Measurements from ENCODE around the gene NLRC5. TPM values are rescaled to one million over a fixed set of nuclear protein-coding genes. Genes with fewer than 3 reads are reported as not detected.

NLRC5 gene
- total RNA-seq, 4 donors from 2014 or later = 14.4 to 22.5 (median 16.6) TPM

DNA sequence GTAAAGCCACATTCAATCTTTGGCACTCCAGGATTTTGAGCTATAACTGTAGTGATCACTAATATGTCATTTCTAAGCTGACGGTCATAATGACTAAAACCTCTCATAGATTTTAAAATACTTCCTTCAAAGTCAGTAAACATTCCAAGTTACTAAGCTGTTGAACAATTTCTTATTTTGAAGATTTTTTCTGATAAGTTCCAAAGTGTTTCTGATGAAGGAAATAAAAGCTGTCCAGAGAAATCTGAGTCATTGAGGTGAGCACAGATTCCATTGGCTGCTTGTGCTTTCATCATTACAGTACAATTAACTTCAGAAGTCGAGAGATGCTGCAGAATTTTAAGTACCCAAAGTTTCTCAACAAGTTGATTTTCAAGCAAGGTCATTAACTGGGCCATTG lies 23.9 kb downstream of the NLRC5 start:
- no peak for DNase-seq (ENCODE audit: extremely low spot score)
- TF ChIP-seq POLR2AphosphoS5 (IDR thresholded peaks at IDR 0.05) = no peak
- TF ChIP-seq EP300 (IDR thresholded peaks at IDR 0.05) = no peak
- TF ChIP-seq, protein P1, sequence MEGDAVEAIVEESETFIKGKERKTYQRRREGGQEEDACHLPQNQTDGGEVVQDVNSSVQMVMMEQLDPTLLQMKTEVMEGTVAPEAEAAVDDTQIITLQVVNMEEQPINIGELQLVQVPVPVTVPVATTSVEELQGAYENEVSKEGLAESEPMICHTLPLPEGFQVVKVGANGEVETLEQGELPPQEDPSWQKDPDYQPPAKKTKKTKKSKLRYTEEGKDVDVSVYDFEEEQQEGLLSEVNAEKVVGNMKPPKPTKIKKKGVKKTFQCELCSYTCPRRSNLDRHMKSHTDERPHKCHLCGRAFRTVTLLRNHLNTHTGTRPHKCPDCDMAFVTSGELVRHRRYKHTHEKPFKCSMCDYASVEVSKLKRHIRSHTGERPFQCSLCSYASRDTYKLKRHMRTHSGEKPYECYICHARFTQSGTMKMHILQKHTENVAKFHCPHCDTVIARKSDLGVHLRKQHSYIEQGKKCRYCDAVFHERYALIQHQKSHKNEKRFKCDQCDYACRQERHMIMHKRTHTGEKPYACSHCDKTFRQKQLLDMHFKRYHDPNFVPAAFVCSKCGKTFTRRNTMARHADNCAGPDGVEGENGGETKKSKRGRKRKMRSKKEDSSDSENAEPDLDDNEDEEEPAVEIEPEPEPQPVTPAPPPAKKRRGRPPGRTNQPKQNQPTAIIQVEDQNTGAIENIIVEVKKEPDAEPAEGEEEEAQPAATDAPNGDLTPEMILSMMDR (IDR thresholded peaks at IDR 0.05) = no peak
- TF ChIP-seq POLR2A (IDR thresholded peaks at IDR 0.05; ENCODE audit: low read depth) = no peak
- no peaks in the 10 kb centered on the region for H3K4me1 ChIP-seq
- H3K27me3 ChIP-seq = no peaks in the 10 kb centered on the region
- no peaks in the 10 kb centered on the region for H3K9me3 ChIP-seq
- intact Hi-C loops (cut with DNase I) = no loop called here
- H3K36me3 ChIP-seq = peaks cover 0 to 14% (median 13%) of the 10 kb centered on the region in 4 donors
- peak overlapping the region in 1 of 4 donors; percentile 34 for H3K27ac ChIP-seq (replicated peaks in 1 of 4)
- WGBS = 78% methylated on average over 2 of the region's 2 CpGs
- no peak overlapping the region for H3K4me3 ChIP-seq

DNA sequence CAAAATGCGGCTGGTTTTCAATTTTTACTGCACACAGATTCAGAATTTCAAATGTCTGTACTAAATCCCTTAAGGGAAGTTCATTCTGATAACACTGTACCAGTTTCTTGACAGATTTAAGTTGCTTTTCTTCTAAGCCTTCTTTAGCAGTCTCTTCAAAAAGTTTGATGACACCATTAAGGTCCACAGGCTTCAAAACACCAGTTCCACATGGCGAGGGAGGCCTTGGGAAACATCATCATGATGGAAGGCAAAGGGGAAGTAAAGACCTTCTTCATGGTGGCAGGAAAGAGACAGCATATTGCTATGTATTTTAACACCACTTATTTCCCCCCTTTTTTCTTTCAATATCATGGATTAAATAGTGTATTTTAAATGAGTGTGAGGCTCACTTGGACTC lies 24.5 kb downstream of the NLRC5 start:
- WGBS = 97% methylated on average over 2 of the region's 2 CpGs
- no peaks in the 10 kb centered on the region for H3K4me1 ChIP-seq
- H3K4me3 ChIP-seq = no peak overlapping the region
- no peak for DNase-seq (ENCODE audit: extremely low spot score)
- TF ChIP-seq POLR2AphosphoS5 (IDR thresholded peaks at IDR 0.05) (no peak), EP300 (IDR thresholded peaks at IDR 0.05) (no peak), POLR2A (IDR thresholded peaks at IDR 0.05; ENCODE audit: low read depth) (no peak)
- TF ChIP-seq, protein P1 (IDR thresholded peaks at IDR 0.05) = no peak
- intact Hi-C loops (cut with DNase I) = no loop called here
- H3K27me3 ChIP-seq = no peaks in the 10 kb centered on the region
- H3K27ac ChIP-seq (replicated peaks in 1 of 4) = peak overlapping the region in 3 of 4 donors; percentile 1 to 34 (median 16)
- H3K36me3 ChIP-seq = peaks cover under 1 to 21% (median 19%) of the 10 kb centered on the region in 4 donors
- no peaks in the 10 kb centered on the region for H3K9me3 ChIP-seq

DNA sequence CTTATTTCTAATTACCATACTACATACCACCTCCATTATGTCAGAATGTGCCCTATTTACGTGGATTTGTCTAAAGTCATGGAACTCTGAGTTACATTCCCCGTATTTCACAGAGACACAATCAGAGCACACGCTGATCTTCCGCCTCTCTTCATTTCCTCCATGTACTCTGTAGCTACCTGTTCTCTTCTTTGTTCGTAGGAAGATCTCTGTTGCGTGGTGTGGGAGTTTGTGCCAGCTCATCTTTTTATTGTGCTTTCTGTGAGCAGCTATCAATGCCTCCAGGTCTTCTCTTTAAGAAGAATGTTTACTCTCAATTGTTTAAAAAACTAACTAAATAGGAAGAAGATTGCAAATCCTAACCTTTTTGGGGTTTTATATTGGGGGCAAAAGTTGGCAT lies 26.9 kb downstream of the NLRC5 start:
- no peak for DNase-seq (ENCODE audit: extremely low spot score)
- Histone ChIP-seq H3K27ac (replicated peaks in 1 of 4) (no peak overlapping the region), H3K36me3 (peaks cover 16 to 45% (median 38%) of the 10 kb centered on the region in 4 donors), H3K4me3 (no peak overlapping the region), H3K27me3 (no peaks in the 10 kb centered on the region), H3K4me1 (no peaks in the 10 kb centered on the region), H3K9me3 (no peaks in the 10 kb centered on the region)
- 97% methylated on average over 6 of the region's 6 CpGs for WGBS
- intact Hi-C loops (cut with DNase I) = no loop called here
- TF ChIP-seq POLR2AphosphoS5 (IDR thresholded peaks at IDR 0.05) = no peak
- TF ChIP-seq EP300 (IDR thresholded peaks at IDR 0.05) = no peak
- TF ChIP-seq, protein P1 (IDR thresholded peaks at IDR 0.05) = no peak
- no peak for TF ChIP-seq POLR2A (IDR thresholded peaks at IDR 0.05; ENCODE audit: low read depth)

DNA sequence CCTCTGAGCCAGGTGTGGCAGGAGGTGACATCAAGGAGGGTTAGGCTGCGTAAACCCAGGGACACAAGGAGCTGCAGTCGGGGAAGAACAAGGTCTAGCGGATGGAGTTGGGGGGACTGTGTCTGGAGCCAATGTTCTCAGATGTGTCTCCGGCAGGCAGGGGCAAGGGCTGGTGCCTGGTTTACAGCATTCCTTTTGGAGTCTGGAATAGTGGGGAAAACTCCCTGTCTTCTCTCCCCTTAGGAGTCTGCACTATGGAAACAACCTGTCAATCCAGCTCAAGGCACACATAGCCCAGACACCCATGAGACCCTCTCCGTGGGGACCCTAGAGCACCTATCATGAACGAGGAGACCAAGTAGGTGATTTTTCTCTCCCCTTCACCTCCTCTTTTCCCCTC lies 27.5 kb downstream of the NLRC5 start:
- Histone ChIP-seq H3K27me3 (no peaks in the 10 kb centered on the region), H3K27ac (replicated peaks in 1 of 4) (no peak overlapping the region), H3K36me3 (peaks cover 19 to 50% (median 43%) of the 10 kb centered on the region in 4 donors), H3K4me3 (no peak overlapping the region), H3K4me1 (no peaks in the 10 kb centered on the region), H3K9me3 (no peaks in the 10 kb centered on the region)
- TF ChIP-seq, protein P1 (IDR thresholded peaks at IDR 0.05) = no peak
- TF ChIP-seq EP300 (IDR thresholded peaks at IDR 0.05) = no peak
- no peak for TF ChIP-seq POLR2A (IDR thresholded peaks at IDR 0.05; ENCODE audit: low read depth)
- no peak for TF ChIP-seq POLR2AphosphoS5 (IDR thresholded peaks at IDR 0.05)
- no peak for DNase-seq (ENCODE audit: extremely low spot score)
- 77% methylated on average over 6 of the region's 6 CpGs for WGBS
- intact Hi-C loops (cut with DNase I) = no loop called here

DNA sequence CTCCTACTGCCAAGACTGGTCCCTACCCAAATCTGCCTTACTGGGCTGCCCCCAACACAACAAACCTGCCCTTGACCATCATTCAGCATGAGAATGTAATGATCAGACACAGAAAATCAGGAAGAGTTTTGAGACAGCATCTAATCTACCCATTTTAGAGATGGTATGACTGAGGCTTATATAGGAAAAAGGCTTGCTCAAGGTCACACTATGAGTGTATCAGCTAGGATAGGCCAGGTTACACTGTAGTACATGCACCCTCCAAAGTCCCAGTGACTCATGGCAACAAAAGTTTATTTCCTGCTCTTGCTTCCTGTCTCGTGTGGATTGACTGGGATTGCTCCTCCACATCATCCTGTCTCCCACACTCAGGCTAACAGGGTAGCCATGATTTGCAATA lies 27.9 kb downstream of the NLRC5 start:
- Histone ChIP-seq H3K36me3 (peaks cover 19 to 55% (median 47%) of the 10 kb centered on the region in 4 donors), H3K9me3 (no peaks in the 10 kb centered on the region), H3K27me3 (no peaks in the 10 kb centered on the region), H3K27ac (replicated peaks in 1 of 4) (no peak overlapping the region), H3K4me3 (no peak overlapping the region), H3K4me1 (no peaks in the 10 kb centered on the region)
- TF ChIP-seq POLR2AphosphoS5 (IDR thresholded peaks at IDR 0.05) = no peak
- TF ChIP-seq, protein P1 (IDR thresholded peaks at IDR 0.05) = no peak
- TF ChIP-seq POLR2A (IDR thresholded peaks at IDR 0.05; ENCODE audit: low read depth) = no peak
- no peak for TF ChIP-seq EP300 (IDR thresholded peaks at IDR 0.05)
- no peak for DNase-seq (ENCODE audit: extremely low spot score)
- intact Hi-C loops (cut with DNase I) = no loop called here
- 33% methylated on average over 1 of the region's 1 CpG for WGBS

Data from esophagus muscularis mucosa (tissue), 4 donors.